Body of pancreas (tissue), 4 donors: ENCODE results near the gene INPP5D.

Experiments
- CTCF ChIP-seq, 7 experiments: fragments of 450-650 bp in 4 of 7; fragments of 200-600 bp in 3 of 7; sonication (generic) in 3 of 7; IDR thresholded peaks; one replicate each; pipeline ENCODE4 v1.5.1; 2016 to 2019; ENCODE audit warnings: antibody characterized with exemption in 7 of 7
- POLR2A ChIP-seq, 3 donors: fragments of 450-650 bp; IDR thresholded peaks; one replicate each; pipeline ENCODE4 v1.6.1; 2016; ENCODE audit warnings: antibody characterized with exemption in 3 of 3, mild to moderate bottlenecking in 2 of 3

GRCh38 chr2:233183869-233184418, 123.8 kb downstream of the INPP5D start:
- no peak for TF ChIP-seq CTCF (IDR thresholded peaks at IDR 0.05)
- TF ChIP-seq POLR2A (IDR thresholded peaks at IDR 0.05): no peak
